ENCODE measurements around the gene ABLIM1. TPM values are rescaled to one million over a fixed set of nuclear protein-coding genes. Genes with fewer than 3 reads are reported as not detected.

Gene ABLIM1
- total and polyA plus RNA-seq, 10 of the 15 experiments (the other 5 are each of a cell fraction or from before 2014, with no cell fraction given), result 14.2 to 50.5 (median 28.1) TPM

DNA sequence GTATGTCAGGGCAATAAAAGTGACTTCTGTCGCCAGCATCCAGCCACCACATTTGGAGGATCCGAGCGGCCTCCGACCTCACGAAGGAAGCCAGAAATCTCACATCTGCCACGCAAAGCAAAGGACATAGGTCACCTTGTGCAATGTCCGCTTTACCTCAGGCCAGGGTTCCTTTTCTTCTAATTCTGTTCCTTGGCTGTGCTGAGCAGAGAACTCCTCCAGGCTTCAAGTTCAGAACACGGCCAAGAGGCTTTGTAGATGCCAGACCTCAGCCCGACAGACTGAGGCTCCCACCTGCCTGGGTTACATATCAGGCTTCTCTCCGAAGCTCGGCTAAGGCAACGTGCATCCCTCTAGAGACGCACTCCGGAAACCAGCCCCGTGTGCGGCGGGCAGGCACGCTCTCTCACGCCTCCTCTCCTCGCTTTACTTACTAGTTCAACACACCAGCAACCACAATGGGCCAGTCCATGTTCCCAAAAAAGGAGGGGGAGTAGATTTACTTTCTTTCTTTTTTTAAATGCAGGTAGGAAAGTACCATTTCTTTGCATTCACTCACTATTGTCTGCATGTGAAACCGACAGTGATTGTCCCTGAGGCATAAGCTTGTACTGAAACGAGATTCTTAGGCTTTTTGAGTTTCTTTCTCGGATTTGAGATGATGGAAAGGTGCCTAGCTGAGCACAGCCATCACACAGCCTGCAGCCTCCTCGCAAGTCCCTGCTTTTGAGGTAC lies 131.4 kb downstream of the ABLIM1 start (continued):
- TF ChIP-seq, protein P1, sequence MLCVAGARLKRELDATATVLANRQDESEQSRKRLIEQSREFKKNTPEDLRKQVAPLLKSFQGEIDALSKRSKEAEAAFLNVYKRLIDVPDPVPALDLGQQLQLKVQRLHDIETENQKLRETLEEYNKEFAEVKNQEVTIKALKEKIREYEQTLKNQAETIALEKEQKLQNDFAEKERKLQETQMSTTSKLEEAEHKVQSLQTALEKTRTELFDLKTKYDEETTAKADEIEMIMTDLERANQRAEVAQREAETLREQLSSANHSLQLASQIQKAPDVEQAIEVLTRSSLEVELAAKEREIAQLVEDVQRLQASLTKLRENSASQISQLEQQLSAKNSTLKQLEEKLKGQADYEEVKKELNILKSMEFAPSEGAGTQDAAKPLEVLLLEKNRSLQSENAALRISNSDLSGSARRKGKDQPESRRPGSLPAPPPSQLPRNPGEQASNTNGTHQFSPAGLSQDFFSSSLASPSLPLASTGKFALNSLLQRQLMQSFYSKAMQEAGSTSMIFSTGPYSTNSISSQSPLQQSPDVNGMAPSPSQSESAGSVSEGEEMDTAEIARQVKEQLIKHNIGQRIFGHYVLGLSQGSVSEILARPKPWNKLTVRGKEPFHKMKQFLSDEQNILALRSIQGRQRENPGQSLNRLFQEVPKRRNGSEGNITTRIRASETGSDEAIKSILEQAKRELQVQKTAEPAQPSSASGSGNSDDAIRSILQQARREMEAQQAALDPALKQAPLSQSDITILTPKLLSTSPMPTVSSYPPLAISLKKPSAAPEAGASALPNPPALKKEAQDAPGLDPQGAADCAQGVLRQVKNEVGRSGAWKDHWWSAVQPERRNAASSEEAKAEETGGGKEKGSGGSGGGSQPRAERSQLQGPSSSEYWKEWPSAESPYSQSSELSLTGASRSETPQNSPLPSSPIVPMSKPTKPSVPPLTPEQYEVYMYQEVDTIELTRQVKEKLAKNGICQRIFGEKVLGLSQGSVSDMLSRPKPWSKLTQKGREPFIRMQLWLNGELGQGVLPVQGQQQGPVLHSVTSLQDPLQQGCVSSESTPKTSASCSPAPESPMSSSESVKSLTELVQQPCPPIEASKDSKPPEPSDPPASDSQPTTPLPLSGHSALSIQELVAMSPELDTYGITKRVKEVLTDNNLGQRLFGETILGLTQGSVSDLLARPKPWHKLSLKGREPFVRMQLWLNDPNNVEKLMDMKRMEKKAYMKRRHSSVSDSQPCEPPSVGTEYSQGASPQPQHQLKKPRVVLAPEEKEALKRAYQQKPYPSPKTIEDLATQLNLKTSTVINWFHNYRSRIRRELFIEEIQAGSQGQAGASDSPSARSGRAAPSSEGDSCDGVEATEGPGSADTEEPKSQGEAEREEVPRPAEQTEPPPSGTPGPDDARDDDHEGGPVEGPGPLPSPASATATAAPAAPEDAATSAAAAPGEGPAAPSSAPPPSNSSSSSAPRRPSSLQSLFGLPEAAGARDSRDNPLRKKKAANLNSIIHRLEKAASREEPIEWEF (IDR thresholded peaks at IDR 0.05; ENCODE audit: insufficient replicate concordance, low read depth, low read length), result peak; percentile 15
- TF ChIP-seq RCOR1 (conservative IDR thresholded peaks at IDR 0.05; ENCODE audit: low read depth, low read length) (no peak), EP300 (IDR thresholded peaks at IDR 0.05; ENCODE audit: borderline replicate concordance in 1 of 2, control insufficient read depth in 1 of 2, low read depth in 2 of 2, low read length in 2 of 2) (peak in 1 of 2 experiments; percentile 64; a peak in 2 of 4 replicates), LARP7 (IDR thresholded peaks at IDR 0.05) (peak; percentile 52; the same call in 1 of the 2 replicates), CHD2 (IDR thresholded peaks at IDR 0.05; ENCODE audit: borderline replicate concordance, low read depth, low read length) (peak; percentile 50; the same call in 1 of the 2 replicates), ZBTB40 (IDR thresholded peaks at IDR 0.05; ENCODE audit: borderline replicate concordance) (no peak), TBL1XR1 (IDR thresholded peaks at IDR 0.05; ENCODE audit: low read depth, low read length) (0 out of 2 replicates have a peak, but pooled peaks have one; percentile 48), RBBP5 (conservative IDR thresholded peaks at IDR 0.05) (no peak), ELK1 (IDR thresholded peaks at IDR 0.05; ENCODE audit: low read depth, low read length) (no peak), CREB1 (IDR thresholded peaks at IDR 0.05; ENCODE audit: low read depth) (peak; percentile 60; the same call in 1 of the 2 replicates)
- TF ChIP-seq, protein P2, sequence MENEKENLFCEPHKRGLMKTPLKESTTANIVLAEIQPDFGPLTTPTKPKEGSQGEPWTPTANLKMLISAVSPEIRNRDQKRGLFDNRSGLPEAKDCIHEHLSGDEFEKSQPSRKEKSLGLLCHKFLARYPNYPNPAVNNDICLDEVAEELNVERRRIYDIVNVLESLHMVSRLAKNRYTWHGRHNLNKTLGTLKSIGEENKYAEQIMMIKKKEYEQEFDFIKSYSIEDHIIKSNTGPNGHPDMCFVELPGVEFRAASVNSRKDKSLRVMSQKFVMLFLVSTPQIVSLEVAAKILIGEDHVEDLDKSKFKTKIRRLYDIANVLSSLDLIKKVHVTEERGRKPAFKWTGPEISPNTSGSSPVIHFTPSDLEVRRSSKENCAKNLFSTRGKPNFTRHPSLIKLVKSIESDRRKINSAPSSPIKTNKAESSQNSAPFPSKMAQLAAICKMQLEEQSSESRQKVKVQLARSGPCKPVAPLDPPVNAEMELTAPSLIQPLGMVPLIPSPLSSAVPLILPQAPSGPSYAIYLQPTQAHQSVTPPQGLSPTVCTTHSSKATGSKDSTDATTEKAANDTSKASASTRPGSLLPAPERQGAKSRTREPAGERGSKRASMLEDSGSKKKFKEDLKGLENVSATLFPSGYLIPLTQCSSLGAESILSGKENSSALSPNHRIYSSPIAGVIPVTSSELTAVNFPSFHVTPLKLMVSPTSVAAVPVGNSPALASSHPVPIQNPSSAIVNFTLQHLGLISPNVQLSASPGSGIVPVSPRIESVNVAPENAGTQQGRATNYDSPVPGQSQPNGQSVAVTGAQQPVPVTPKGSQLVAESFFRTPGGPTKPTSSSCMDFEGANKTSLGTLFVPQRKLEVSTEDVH (IDR thresholded peaks at IDR 0.05; ENCODE audit: low read depth, partially characterized antibody), result no peak
- TF ChIP-seq, protein P3, sequence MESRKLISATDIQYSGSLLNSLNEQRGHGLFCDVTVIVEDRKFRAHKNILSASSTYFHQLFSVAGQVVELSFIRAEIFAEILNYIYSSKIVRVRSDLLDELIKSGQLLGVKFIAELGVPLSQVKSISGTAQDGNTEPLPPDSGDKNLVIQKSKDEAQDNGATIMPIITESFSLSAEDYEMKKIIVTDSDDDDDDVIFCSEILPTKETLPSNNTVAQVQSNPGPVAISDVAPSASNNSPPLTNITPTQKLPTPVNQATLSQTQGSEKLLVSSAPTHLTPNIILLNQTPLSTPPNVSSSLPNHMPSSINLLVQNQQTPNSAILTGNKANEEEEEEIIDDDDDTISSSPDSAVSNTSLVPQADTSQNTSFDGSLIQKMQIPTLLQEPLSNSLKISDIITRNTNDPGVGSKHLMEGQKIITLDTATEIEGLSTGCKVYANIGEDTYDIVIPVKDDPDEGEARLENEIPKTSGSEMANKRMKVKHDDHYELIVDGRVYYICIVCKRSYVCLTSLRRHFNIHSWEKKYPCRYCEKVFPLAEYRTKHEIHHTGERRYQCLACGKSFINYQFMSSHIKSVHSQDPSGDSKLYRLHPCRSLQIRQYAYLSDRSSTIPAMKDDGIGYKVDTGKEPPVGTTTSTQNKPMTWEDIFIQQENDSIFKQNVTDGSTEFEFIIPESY (IDR thresholded peaks at IDR 0.05), result no peak
